Body of pancreas (tissue), 4 donors: Measurements from ENCODE around the gene PDZRN3. TPM values are rescaled to one million over a fixed set of nuclear protein-coding genes. Genes with fewer than 3 reads are reported as not detected.

ENCODE experiments used
- ATAC-seq: fragments of 150-250 bp; one replicate; pipeline ENCODE4 v1.9.1; 2016
- DNase-seq, 4 donors: peaks; one replicate each; pipeline ENCODE4 v3.0.0-alpha.2; 2019
- H3K27ac ChIP-seq, 4 donors: fragments of 200-600 bp; sonication (generic); 1 replicate in 3 of 4; 2 replicates in 1 of 4; pipeline versions ENCODE4 v1.5.1 to v1.6.1; 2016 to 2019; ENCODE audit warnings: mild to moderate bottlenecking in 1 of 4, mixed read lengths in 1 of 4, moderate library complexity in 1 of 4
- H3K27me3 ChIP-seq, 2 donors: fragments of 200-600 bp; sonication (generic); one replicate each; pipeline ENCODE4 v1.6.0; 2016; ENCODE audit warnings: mild to moderate bottlenecking in 1 of 2
- H3K36me3 ChIP-seq, 2 donors: fragments of 200-600 bp; sonication (generic); replicated peaks in 1 of 2; 2 replicates each; pipeline ENCODE4 v1.5.1; 2016; ENCODE audit warnings: low read depth in 2 of 2; ENCODE audit not compliant: insufficient read depth in 1 of 2
- H3K4me1 ChIP-seq: fragments of 200-600 bp; sonication (generic); one replicate; pipeline ENCODE4 v1.6.0; 2016
- H3K4me3 ChIP-seq, 2 donors: fragments of 200-600 bp; sonication (generic); 1 replicate in 1 of 2; 2 replicates in 1 of 2; pipeline ENCODE4 v1.5.1; 2016 to 2019
- H3K9me3 ChIP-seq, 3 donors: fragments of 200-600 bp; sonication (generic); 1 replicate in 2 of 3; 2 replicates in 1 of 3; pipeline ENCODE4 v1.5.1; 2016
- POLR2A ChIP-seq, 3 donors: fragments of 450-650 bp; IDR thresholded peaks; one replicate each; pipeline ENCODE4 v1.6.1; 2016; ENCODE audit warnings: antibody characterized with exemption in 3 of 3, mild to moderate bottlenecking in 2 of 3
- WGBS, 2 donors: methylation state at CpG; one replicate each; pipeline ENCODE4 v1.1.5; 2017; 5-methylcytosine and 5-hydroxymethylcytosine counted together
- intact Hi-C: fragments of 100-400 bp; cut with DNase I; formaldehyde crosslinking; loops from one replicate; pipeline ENCODE4 v1.15.1; 2023
- total RNA-seq, 2 donors: library from RNA; depleted of rRNA; stranded (reverse); fragments of >200 nt; gene quantifications; one replicate each; pipeline ENCODE4 v1.1.0, GENCODE V29; 2016
- TF ChIP-seq, protein P1 (sequence below), 7 experiments: fragments of 450-650 bp in 4 of 7; fragments of 200-600 bp in 3 of 7; sonication (generic) in 3 of 7; IDR thresholded peaks; one replicate each; pipeline ENCODE4 v1.5.1; 2016 to 2019; ENCODE audit warnings: antibody characterized with exemption in 7 of 7

PDZRN3 gene
- total RNA-seq, 2 donors from 2014 or later, result 18.9 to 41.9 TPM

DNA sequence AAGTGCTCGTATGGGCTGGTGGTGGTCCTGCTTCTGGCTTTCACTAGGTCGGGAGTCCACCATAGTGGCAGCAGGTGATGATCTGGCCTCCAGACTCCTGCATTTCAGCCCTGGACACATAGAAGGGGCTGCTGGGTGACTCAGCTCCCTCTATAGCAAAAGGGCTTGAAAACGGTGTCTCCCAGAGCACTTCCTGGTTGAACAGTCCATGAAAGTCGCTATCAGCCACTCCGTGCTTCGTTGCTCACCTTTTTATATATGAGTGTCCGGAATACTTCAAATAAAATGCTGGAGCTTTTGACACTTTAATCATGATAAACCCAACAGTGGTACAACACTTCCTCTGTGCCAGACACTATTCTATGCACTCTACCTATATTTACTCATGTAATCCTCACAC, 213.2 kb downstream of the PDZRN3 start:
- H3K27me3 ChIP-seq, result no peaks in the 10 kb centered on the region
- intact Hi-C loops, result no loop called here
- no peak overlapping the region for H3K4me3 ChIP-seq
- no peaks in the 10 kb centered on the region for H3K9me3 ChIP-seq
- WGBS, 2 donors, result 79 to 93% methylated on average over 7 of the region's 7 CpGs
- no peak overlapping the region for H3K27ac ChIP-seq
- ATAC-seq, result no peak
- peaks cover 7% of the 10 kb centered on the region for H3K4me1 ChIP-seq
- DNase-seq, result no peak
- no peak for TF ChIP-seq POLR2A (IDR thresholded peaks at IDR 0.05)
- TF ChIP-seq, protein P1, sequence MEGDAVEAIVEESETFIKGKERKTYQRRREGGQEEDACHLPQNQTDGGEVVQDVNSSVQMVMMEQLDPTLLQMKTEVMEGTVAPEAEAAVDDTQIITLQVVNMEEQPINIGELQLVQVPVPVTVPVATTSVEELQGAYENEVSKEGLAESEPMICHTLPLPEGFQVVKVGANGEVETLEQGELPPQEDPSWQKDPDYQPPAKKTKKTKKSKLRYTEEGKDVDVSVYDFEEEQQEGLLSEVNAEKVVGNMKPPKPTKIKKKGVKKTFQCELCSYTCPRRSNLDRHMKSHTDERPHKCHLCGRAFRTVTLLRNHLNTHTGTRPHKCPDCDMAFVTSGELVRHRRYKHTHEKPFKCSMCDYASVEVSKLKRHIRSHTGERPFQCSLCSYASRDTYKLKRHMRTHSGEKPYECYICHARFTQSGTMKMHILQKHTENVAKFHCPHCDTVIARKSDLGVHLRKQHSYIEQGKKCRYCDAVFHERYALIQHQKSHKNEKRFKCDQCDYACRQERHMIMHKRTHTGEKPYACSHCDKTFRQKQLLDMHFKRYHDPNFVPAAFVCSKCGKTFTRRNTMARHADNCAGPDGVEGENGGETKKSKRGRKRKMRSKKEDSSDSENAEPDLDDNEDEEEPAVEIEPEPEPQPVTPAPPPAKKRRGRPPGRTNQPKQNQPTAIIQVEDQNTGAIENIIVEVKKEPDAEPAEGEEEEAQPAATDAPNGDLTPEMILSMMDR (IDR thresholded peaks at IDR 0.05), result no peak
- no peaks in the 10 kb centered on the region for H3K36me3 ChIP-seq

DNA sequence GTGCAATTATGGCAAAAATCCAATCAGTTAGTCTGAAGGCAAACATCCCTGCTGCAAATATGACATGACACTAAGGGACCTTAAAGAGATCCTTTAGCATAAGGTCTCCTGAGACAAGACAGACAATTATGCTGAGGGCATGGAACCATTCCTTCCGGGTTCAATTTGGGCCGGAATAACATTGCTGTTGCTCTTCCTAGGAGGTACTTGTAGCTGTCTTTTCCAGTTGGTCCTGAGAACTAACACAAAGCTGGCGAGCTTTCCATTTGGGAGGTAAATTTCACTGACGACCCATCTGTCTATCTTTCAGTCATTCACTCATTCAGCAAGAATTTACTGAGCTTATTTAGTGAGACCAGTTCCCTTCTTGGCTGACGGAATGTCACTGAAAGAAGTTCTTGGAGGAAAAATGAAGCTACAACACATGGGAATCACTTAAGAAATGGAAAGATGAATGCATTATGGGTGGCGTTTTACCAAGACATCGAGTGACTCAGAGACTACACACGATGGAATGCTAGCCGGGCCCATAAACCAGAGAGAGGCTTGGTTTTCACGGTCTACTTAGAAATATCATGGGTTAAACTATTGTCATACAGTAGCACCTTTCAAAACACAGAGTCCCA, 215.5 kb downstream of the PDZRN3 start:
- Histone ChIP-seq H3K4me3 (no peak overlapping the region), H3K27ac (no peak overlapping the region), H3K27me3 (no peaks in the 10 kb centered on the region), H3K36me3 (no peaks in the 10 kb centered on the region), H3K9me3 (no peaks in the 10 kb centered on the region), H3K4me1 (peaks cover 7% of the 10 kb centered on the region)
- WGBS, 2 donors, result 79 to 84% methylated on average over 10 of the region's 10 CpGs
- DNase-seq, result no peak
- TF ChIP-seq, protein P1 (IDR thresholded peaks at IDR 0.05), result no peak
- TF ChIP-seq POLR2A (IDR thresholded peaks at IDR 0.05), result no peak
- ATAC-seq, result no peak
- intact Hi-C loops, result no loop called here

- Histone ChIP-seq H3K27ac (no peak overlapping the region), H3K27me3 (no peaks in the 10 kb centered on the region), H3K4me1 (peaks cover 2% of the 10 kb centered on the region), H3K36me3 (no peaks in the 10 kb centered on the region), H3K4me3 (no peak overlapping the region), H3K9me3 (no peaks in the 10 kb centered on the region)
- WGBS, 2 donors, result 90 to 91% methylated on average over 10 of the region's 10 CpGs
- no peak for TF ChIP-seq POLR2A (IDR thresholded peaks at IDR 0.05)
- TF ChIP-seq, protein P1 (IDR thresholded peaks at IDR 0.05), result no peak
- DNase-seq (no peak), ATAC-seq (no peak)
- intact Hi-C loops, result no loop called here
Observed at GRCh38 chr3:73408634-73409033, 216.1 kb downstream of the PDZRN3 start.

- no peak overlapping the region for H3K27ac ChIP-seq
Observed at GRCh38 chr3:73407577-73407976, 217.2 kb downstream of the PDZRN3 start.

More at GRCh38 chr3:73407577-73407976, 217.2 kb downstream of the PDZRN3 start:
- TF ChIP-seq, protein P1 (IDR thresholded peaks at IDR 0.05), result no peak
- no peak for TF ChIP-seq POLR2A (IDR thresholded peaks at IDR 0.05)
- no peaks in the 10 kb centered on the region for H3K9me3 ChIP-seq
- H3K27me3 ChIP-seq, result no peaks in the 10 kb centered on the region
- WGBS, 2 donors, result 84 to 95% methylated on average over 2 of the region's 2 CpGs
- no peak for ATAC-seq
- H3K4me1 ChIP-seq, result no peaks in the 10 kb centered on the region
- no peaks in the 10 kb centered on the region for H3K36me3 ChIP-seq
- no peak overlapping the region for H3K4me3 ChIP-seq
- intact Hi-C loops, result no loop called here
- no peak for DNase-seq
